Activated CD4-positive, alpha-beta T cell treated with anti-CD3 and anti-CD28 coated beads, Interleukin-2, Interleukin-6, amounts not matched to agents 100 ng/mL and 50 ng/mL, durations not matched to agents 16 hours and 8 hours (primary cell): Measurements from ENCODE around the gene WHRN.

ENCODE experiments used
- DNase-seq: peaks from one replicate; pipeline ENCODE4 v3.0.0-alpha.2; 2020

The WHRN gene

GRCh38 chr9:114416906-114417305 is 88.4 kb downstream of the WHRN start:
- DNase-seq, result no peak

- no peak for DNase-seq
Observed at GRCh38 chr9:114416290-114416689, 89.0 kb downstream of the WHRN start.

GRCh38 chr9:114414346-114414745 is 90.9 kb downstream of the WHRN start:
- no peak for DNase-seq

- no peak for DNase-seq
Observed at GRCh38 chr9:114413861-114414301, 91.4 kb downstream of the WHRN start.

- DNase-seq, result no peak
Observed at GRCh38 chr9:114412048-114412683, 93.1 kb downstream of the WHRN start.

- no peak for DNase-seq
Observed at GRCh38 chr9:114411452-114411851, 93.8 kb downstream of the WHRN start.

GRCh38 chr9:114410910-114411309 is 94.4 kb downstream of the WHRN start:
- DNase-seq, result no peak

GRCh38 chr9:114409842-114410241 is 95.4 kb downstream of the WHRN start:
- no peak for DNase-seq

GRCh38 chr9:114409103-114409780 is 96.0 kb downstream of the WHRN start:
- DNase-seq, result no peak

GRCh38 chr9:114408645-114409044 is 96.6 kb downstream of the WHRN start:
- DNase-seq, result no peak

- DNase-seq, result no peak
Observed at GRCh38 chr9:114407889-114408288, 97.4 kb downstream of the WHRN start.

- no peak for DNase-seq
Observed at GRCh38 chr9:114406441-114406840, 98.8 kb downstream of the WHRN start.

- peak; percentile 85 for DNase-seq
Observed at GRCh38 chr9:114405294-114406034, 99.8 kb downstream of the WHRN start.

GRCh38 chr9:114404531-114404930 is 100.7 kb downstream of the WHRN start:
- DNase-seq, result no peak

GRCh38 chr9:114403153-114403756 is 102.0 kb downstream of the WHRN start:
- DNase-seq, result no peak

- no peak for DNase-seq
Observed at GRCh38 chr9:114401344-114401743, 103.9 kb downstream of the WHRN start.

- DNase-seq, result no peak
Observed at GRCh38 chr9:114400772-114401171, 104.5 kb downstream of the WHRN start.

- DNase-seq, result no peak
Observed at GRCh38 chr9:114400219-114400618, 105.1 kb downstream of the WHRN start.

GRCh38 chr9:114399381-114399780 is 105.9 kb downstream of the WHRN start:
- no peak for DNase-seq

- peak; percentile 96 for DNase-seq
Observed at GRCh38 chr9:114397848-114398605, 107.2 kb downstream of the WHRN start.

- DNase-seq, result no peak
Observed at GRCh38 chr9:114397219-114397847, 107.9 kb downstream of the WHRN start.

GRCh38 chr9:114396558-114397218 is 108.6 kb downstream of the WHRN start:
- DNase-seq, result no peak
